Progenitor cell of endocrine pancreas (in vitro differentiated cells): ENCODE data around the gene BTBD9. TPM values are rescaled to one million over a fixed set of nuclear protein-coding genes. Genes with fewer than 3 reads are reported as not detected.

Source experiments
- DNase-seq: peaks from one replicate; pipeline ENCODE4 v3.0.0; 2021; ENCODE audit warnings: low spot score; ENCODE audit not compliant: unreplicated experiment
- H3K27ac Mint-ChIP-seq: 2 replicates; pipeline ENCODE4 v1.8.0; 2021; ENCODE audit warnings: mild to moderate bottlenecking, moderate library complexity, mixed read lengths
- H3K27me3 Mint-ChIP-seq: 2 replicates; pipeline ENCODE4 v1.8.0; 2021; ENCODE audit warnings: mixed read lengths
- H3K36me3 Mint-ChIP-seq: 2 replicates; pipeline ENCODE4 v1.8.0; 2022; ENCODE audit warnings: mixed read lengths; ENCODE audit not compliant: insufficient read depth
- H3K4me1 Mint-ChIP-seq: 2 replicates; pipeline ENCODE4 v1.8.0; 2021; ENCODE audit warnings: low read depth, mixed read lengths
- H3K4me3 Mint-ChIP-seq: 2 replicates; pipeline ENCODE4 v1.8.0; 2021; ENCODE audit warnings: low read depth, mild to moderate bottlenecking, moderate library complexity, mixed read lengths
- H3K9me3 Mint-ChIP-seq: 2 replicates; pipeline ENCODE4 v1.8.0; 2021; ENCODE audit warnings: low read depth, mixed read lengths
- CTCF ChIP-seq: fragments of 200-600 bp; sonication (generic); IDR thresholded peaks from one replicate; pipeline ENCODE4 v1.5.0; 2021; ENCODE audit warnings: antibody characterized with exemption, mild to moderate bottlenecking; ENCODE audit not compliant: unreplicated experiment
- total RNA-seq: library from RNA; stranded (reverse); gene quantifications from 2 replicates; pipeline ENCODE4 v1.2.1, GENCODE V29; 2021

The BTBD9 gene
- total RNA-seq, 1 donor from 2014 or later: 25.9 TPM

GRCh38 chr6:38364775-38365174 lies 275.0 kb downstream of the BTBD9 start:
- no peaks in the 10 kb centered on the region for H3K36me3 Mint-ChIP-seq
- DNase-seq: no peak
- TF ChIP-seq CTCF: no peak
- H3K27me3 Mint-ChIP-seq: no peaks in the 10 kb centered on the region
- H3K27ac Mint-ChIP-seq: no peak overlapping the region
- H3K4me3 Mint-ChIP-seq: no peak overlapping the region
- H3K4me1 Mint-ChIP-seq: peaks cover 2% of the 10 kb centered on the region
- H3K9me3 Mint-ChIP-seq: no peaks in the 10 kb centered on the region

GRCh38 chr6:38364127-38364526 lies 275.6 kb downstream of the BTBD9 start:
- Mint-ChIP-seq H3K9me3 (no peaks in the 10 kb centered on the region), H3K4me1 (peaks cover 2% of the 10 kb centered on the region), H3K4me3 (no peak overlapping the region), H3K27me3 (no peaks in the 10 kb centered on the region), H3K36me3 (no peaks in the 10 kb centered on the region), H3K27ac (no peak overlapping the region)
- no peak for TF ChIP-seq CTCF
- no peak for DNase-seq

- H3K36me3 Mint-ChIP-seq: no peaks in the 10 kb centered on the region
- no peak overlapping the region for H3K27ac Mint-ChIP-seq
- H3K27me3 Mint-ChIP-seq: no peaks in the 10 kb centered on the region
- H3K4me3 Mint-ChIP-seq: no peak overlapping the region
- peaks cover 5% of the 10 kb centered on the region for H3K4me1 Mint-ChIP-seq
- DNase-seq: no peak
- no peaks in the 10 kb centered on the region for H3K9me3 Mint-ChIP-seq
- no peak for TF ChIP-seq CTCF
These were observed 284.2 kb downstream of the BTBD9 start for GRCh38 chr6:38355519-38355918.

- no peak for DNase-seq
- H3K9me3 Mint-ChIP-seq: no peaks in the 10 kb centered on the region
- no peak overlapping the region for H3K27ac Mint-ChIP-seq
- no peak overlapping the region for H3K4me3 Mint-ChIP-seq
- no peaks in the 10 kb centered on the region for H3K27me3 Mint-ChIP-seq
- no peak for TF ChIP-seq CTCF
- H3K4me1 Mint-ChIP-seq: peaks cover 5% of the 10 kb centered on the region
- no peaks in the 10 kb centered on the region for H3K36me3 Mint-ChIP-seq
These were observed 284.8 kb downstream of the BTBD9 start for GRCh38 chr6:38354905-38355304.

GRCh38 chr6:38354037-38354381 lies 285.7 kb downstream of the BTBD9 start:
- H3K36me3 Mint-ChIP-seq: no peaks in the 10 kb centered on the region
- DNase-seq: no peak
- no peak overlapping the region for H3K4me3 Mint-ChIP-seq
- H3K27ac Mint-ChIP-seq: no peak overlapping the region
- H3K9me3 Mint-ChIP-seq: no peaks in the 10 kb centered on the region
- TF ChIP-seq CTCF: no peak
- peaks cover 5% of the 10 kb centered on the region for H3K4me1 Mint-ChIP-seq
- H3K27me3 Mint-ChIP-seq: no peaks in the 10 kb centered on the region
